GM12892 (cell line): ENCODE results near the gene TMEM51.

Source experiments
- POLR2A ChIP-seq: IDR thresholded peaks from 2 replicates; pipeline ENCODE4 v1.6.1; 2011; ENCODE audit warnings: low read depth, low read length, control low read depth
- POLR2AphosphoS5 ChIP-seq: IDR thresholded peaks from 2 replicates; pipeline ENCODE4 v1.6.1; 2011; ENCODE audit warnings: low read depth, low read length, control low read depth

GRCh38 chr1:15260418-15261154 lies 107.0 kb downstream of the TMEM51 start:
- TF ChIP-seq POLR2AphosphoS5: no peak
- no peak for TF ChIP-seq POLR2A
